Mammary epithelial cell (primary cell): ENCODE results near the gene MAP2K7.

Experiments
- EZH2 ChIP-seq: IDR thresholded peaks from 2 replicates; pipeline ENCODE4 v1.6.1; 2012; ENCODE audit warnings: low read length, inconsistent platforms, borderline replicate concordance
- TF ChIP-seq, protein P1 (sequence below), 2 donors: IDR thresholded peaks in 1 of 2; conservative IDR thresholded peaks in 1 of 2; 2 replicates each; pipeline ENCODE4 v1.5.1; 2011 to 2012; ENCODE audit warnings: inconsistent platforms in 2 of 2, low read length in 2 of 2, mild to moderate bottlenecking in 2 of 2, control low read depth in 1 of 2, low read depth in 1 of 2; ENCODE audit not compliant: insufficient read depth in 1 of 2; ENCODE audit errors: extremely low read depth in 1 of 2

DNA sequence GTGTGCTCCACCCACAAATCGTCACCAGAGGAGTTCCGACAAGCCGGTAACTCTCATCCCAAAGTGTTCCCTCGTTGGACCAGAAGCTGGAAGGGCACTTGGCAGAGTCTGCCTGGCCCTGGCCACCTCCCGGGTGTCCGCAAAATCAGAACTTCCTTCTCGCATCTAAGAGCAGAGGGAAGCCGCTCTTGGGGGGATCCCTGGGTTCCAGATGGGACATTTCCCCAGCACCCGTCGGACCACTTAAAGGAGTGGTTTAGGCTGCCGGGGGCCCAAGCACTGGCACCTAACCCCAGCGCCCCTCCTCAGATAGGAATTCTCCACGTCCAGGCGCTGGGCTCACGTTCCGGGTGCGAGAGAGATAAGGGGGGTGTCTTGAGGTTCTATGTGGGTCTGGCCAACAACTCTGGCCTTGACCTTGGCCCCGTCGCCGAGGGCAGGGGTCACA, 857 bp upstream of the MAP2K7 start:
- TF ChIP-seq, protein P1, sequence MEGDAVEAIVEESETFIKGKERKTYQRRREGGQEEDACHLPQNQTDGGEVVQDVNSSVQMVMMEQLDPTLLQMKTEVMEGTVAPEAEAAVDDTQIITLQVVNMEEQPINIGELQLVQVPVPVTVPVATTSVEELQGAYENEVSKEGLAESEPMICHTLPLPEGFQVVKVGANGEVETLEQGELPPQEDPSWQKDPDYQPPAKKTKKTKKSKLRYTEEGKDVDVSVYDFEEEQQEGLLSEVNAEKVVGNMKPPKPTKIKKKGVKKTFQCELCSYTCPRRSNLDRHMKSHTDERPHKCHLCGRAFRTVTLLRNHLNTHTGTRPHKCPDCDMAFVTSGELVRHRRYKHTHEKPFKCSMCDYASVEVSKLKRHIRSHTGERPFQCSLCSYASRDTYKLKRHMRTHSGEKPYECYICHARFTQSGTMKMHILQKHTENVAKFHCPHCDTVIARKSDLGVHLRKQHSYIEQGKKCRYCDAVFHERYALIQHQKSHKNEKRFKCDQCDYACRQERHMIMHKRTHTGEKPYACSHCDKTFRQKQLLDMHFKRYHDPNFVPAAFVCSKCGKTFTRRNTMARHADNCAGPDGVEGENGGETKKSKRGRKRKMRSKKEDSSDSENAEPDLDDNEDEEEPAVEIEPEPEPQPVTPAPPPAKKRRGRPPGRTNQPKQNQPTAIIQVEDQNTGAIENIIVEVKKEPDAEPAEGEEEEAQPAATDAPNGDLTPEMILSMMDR (conservative IDR thresholded peaks at IDR 0.05 in 1 of 2, IDR thresholded peaks at IDR 0.05 in 1 of 2; ENCODE audit: extremely low read depth in 1 of 2, insufficient read depth in 1 of 2, low read depth in 1 of 2, low read length in 2 of 2), result no peak
- no peak for TF ChIP-seq EZH2
